Muscle of back (tissue), 11 donors: Measurements from ENCODE around the gene SH3PXD2A. TPM values are rescaled to one million over a fixed set of nuclear protein-coding genes. Genes with fewer than 3 reads are reported as not detected.
"Not testable (repeated sequence)": the region's sequence is repeated elsewhere in the genome, so short reads cannot be mapped to it uniquely, and the experiment has no call there.

ENCODE experiments used
- DNase-seq, 3 donors: peaks; one replicate each; pipeline versions ENCODE4 v3.0.0 to v3.0.0-alpha.2; 2013
- polyA plus RNA-seq, 10 donors: library from polyadenylated mRNA; unstranded; fragments of 120-200 nt; gene quantifications; one replicate each; pipeline ENCODE4 v1.2.1, GENCODE V29; 2013; ENCODE audit not compliant: insufficient read length in 10 of 10

Gene SH3PXD2A
- polyA plus RNA-seq, 10 donors, result 72.3 to 88.0 (median 76.6) TPM

DNA sequence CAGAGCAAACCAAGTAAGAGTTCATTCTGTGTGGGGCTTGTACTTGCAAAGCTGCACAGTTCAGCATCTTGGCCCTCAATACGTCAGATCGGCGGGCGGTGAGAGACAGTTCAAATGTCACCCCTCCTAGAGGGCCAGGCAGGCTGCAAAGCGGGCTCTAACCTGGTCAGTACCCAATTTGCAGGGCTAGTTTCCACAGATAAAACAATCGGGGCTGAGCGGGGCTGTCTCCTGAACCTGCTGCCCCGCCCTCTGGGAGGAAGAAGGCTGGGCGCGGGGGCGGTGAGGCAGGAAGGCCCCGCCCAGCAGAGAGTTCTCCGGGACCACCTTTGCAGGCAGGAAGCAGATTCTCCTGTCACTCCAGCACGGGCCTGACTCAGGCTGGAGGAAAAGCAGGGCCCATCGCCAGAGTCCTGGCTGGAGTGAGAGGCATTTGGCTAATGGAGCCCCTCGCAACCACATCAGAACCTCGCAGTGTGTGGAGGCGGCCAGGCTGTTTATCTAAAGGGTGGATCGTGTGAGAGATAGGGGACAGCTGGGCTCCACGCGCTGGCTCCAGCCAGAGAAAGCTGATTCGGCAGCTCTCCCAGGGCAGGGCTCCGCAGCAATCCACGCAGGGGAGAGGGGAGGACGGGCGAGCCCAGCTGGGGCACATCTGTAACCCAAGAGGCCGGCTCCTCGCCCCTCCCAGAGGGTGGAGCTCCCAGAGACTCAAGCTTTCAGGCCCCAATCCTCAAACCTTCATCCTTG lies 83.1 kb downstream of the SH3PXD2A start:
- DNase-seq, result peak; percentile 76 to 92 (median 77)

DNA sequence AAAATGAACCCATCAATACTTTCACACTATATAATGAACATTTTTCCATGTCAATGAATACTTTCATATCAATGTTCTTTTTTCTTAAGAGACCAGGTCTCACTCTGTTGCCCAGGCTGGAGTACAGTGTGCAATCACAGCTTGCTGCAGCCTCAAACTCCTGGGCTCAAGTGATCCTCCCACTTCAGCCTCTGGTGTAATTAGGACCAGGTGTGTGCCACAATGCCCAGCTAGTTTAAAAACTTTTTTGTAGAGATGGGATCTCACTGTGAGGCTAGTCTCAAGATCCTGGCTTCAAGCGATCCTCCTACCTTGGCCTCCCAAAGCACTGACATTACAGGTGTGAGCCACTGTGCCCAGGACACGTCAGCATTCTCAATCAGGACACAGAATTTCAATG lies 85.2 kb downstream of the SH3PXD2A start:
- DNase-seq, result no peak

GRCh38 chr10:103769176-103769575 lies 86.2 kb downstream of the SH3PXD2A start:
- DNase-seq, result no peak

DNA sequence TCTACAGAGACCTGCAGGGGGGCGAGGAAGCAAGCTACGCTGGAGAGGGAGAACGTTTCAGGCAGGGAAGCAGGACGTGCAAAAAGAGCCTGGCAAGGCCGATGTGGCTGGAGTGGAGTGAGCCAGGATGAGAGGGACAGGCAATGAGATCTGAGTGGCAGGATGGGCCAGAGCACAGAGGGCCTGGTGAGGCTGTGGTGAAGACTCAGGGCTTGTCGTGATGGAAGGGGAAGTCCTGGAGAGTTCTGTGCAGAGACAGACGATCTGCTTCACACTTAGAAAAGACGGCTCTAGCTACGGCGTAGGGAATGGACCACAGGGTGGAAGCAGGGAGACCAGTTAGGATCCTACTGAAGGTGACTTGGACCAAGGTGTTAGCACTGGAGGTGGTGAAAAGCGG lies 87.0 kb downstream of the SH3PXD2A start:
- DNase-seq, result no peak

GRCh38 chr10:103767756-103768155 lies 87.6 kb downstream of the SH3PXD2A start:
- no peak for DNase-seq

- no peak for DNase-seq
Measured at GRCh38 chr10:103766751-103767505, 88.4 kb downstream of the SH3PXD2A start.

DNA sequence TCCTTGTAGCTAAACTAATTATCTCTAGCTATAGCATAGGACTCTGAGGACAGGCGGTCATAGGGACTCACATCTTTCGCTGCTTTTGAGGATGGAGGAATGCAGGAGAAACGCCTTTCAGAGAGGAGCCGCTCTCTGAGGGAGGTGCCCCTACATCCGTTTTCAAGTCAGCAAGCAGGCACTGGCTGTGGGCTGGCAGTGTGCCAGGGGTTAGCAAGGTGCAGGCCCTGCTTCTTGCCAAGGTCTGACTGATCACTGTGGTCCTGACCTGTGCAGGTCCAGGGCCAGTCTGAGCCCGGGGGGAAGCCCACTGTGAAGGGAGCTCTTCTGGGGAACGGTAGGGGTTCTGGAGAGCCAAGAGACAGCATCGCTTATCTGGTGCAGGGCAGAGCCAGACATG lies 89.4 kb downstream of the SH3PXD2A start:
- no peak for DNase-seq

GRCh38 chr10:103765168-103765567 lies 90.2 kb downstream of the SH3PXD2A start:
- DNase-seq, result peak in 1 of 3 donors; percentile 62

- DNase-seq, result no peak
Measured at GRCh38 chr10:103764296-103765088, 90.9 kb downstream of the SH3PXD2A start.

DNA sequence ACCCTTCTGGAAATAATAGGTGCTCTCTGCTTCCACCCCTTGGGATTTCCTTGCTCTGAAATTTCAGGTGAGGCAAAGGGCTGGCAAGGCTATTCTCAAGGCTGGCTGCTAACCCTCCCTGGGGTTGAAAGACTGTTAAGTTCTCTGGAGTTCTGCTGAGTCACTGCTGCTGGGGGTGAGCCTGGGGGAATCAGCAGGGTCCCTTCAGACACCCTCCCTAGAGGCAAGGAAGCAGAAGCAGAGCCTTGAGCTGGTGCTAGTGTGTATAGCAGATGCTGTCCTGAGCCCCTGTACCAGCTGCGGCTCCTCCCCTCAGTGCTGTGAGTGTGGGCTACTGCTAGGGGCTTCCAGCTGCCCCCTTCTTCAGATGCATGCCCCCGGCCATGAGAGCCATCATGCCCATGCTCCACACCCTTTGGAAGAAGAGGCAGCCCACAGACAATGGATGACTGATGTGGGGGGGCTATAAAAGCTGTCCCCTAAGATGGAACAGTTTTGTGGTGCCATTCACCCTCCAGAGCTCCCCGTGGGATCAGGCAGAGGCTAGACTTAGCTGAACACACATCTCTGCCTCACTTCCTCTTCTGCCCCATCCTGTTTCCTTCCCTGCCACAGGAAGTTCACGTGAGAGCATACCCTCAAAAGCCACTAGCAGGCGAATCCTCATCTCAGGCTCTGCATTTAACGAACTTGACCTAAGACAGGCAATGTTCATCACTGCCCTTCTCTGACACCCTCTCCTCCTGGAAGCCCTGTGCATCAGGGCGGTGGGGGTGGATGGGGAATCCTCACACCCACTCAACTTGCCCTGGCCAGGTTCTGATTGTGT lies 91.8 kb downstream of the SH3PXD2A start:
- DNase-seq, result no peak

- no peak for DNase-seq
Measured at GRCh38 chr10:103762916-103763315, 92.5 kb downstream of the SH3PXD2A start.

- no peak for DNase-seq
Measured at GRCh38 chr10:103762162-103762561, 93.2 kb downstream of the SH3PXD2A start.

- no peak for DNase-seq
Measured at GRCh38 chr10:103761075-103761920, 94.1 kb downstream of the SH3PXD2A start.

DNA sequence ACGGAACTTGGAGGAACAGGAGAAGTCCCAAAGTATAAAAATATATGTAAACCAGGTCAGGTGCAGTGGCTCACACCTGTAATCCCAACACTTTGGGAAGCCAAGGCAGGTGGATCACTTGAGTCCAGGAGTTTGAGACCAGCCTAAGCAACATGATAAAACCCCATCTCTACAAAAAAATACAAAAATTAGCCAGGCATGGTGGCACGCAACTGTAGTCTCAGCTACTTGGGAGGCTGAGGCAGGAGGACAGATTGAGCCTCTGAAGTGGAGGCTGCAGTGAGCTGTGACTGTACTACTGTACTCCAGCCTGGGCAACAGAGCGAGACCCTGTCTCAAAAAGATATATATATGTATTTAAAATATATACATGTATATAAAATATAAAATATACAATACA lies 95.1 kb downstream of the SH3PXD2A start:
- not testable (repeated sequence) for DNase-seq

GRCh38 chr10:103759100-103759781 lies 96.1 kb downstream of the SH3PXD2A start:
- DNase-seq, result peak in 2 of 3 donors; percentile 59 to 65

DNA sequence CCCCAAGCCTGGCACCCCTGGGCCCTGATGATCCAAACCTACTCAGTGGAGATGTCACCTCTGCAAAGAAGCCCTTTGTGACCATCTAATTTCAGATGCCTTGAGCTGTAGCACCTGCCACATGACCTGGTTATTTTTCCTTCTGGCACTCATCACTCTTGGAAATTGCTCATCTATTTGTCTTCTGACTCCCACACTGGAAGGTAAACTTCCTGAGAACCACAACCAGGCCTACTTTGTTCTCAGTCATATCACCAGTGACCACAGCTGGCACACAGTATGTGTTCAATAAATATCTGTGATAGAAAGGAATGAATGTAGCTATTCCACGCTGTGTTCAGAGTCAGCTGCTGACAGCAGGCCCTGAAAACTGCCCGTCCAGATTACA lies 97.1 kb downstream of the SH3PXD2A start:
- DNase-seq, result no peak

GRCh38 chr10:103757531-103758293 lies 97.7 kb downstream of the SH3PXD2A start:
- peak in 2 of 3 donors; percentile 61 to 72 for DNase-seq

GRCh38 chr10:103756277-103756869 lies 99.0 kb downstream of the SH3PXD2A start:
- DNase-seq, result no peak
